LNCAP (cell line): ENCODE results near the gene IRF4.

Source experiments
- TF ChIP-seq, protein P1 (sequence below): fragments of 450-650 bp; IDR thresholded peaks from 2 replicates; pipeline ENCODE4 v1.5.1; 2017; ENCODE audit warnings: mild to moderate bottlenecking

The IRF4 gene

DNA sequence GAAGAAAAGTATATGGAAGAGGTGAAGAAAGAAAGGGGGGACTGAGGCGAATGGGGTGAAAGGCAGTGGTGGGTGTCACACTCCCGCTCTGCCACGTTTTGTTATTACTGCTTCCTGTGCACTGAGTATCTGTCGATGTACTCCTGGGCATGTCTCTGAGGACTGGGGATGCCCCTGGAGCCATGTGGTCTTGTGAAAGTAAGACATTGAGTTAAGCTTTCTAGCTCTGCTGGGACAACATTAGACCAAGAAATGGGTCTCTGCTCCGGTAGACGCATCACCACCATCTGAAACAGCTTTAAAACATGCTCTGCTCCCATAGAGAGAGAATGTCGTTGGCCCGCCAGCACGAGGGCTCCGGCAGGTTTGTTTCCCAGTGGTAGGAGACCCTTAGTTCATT, 40.0 kb downstream of the IRF4 start:
- TF ChIP-seq, protein P1, sequence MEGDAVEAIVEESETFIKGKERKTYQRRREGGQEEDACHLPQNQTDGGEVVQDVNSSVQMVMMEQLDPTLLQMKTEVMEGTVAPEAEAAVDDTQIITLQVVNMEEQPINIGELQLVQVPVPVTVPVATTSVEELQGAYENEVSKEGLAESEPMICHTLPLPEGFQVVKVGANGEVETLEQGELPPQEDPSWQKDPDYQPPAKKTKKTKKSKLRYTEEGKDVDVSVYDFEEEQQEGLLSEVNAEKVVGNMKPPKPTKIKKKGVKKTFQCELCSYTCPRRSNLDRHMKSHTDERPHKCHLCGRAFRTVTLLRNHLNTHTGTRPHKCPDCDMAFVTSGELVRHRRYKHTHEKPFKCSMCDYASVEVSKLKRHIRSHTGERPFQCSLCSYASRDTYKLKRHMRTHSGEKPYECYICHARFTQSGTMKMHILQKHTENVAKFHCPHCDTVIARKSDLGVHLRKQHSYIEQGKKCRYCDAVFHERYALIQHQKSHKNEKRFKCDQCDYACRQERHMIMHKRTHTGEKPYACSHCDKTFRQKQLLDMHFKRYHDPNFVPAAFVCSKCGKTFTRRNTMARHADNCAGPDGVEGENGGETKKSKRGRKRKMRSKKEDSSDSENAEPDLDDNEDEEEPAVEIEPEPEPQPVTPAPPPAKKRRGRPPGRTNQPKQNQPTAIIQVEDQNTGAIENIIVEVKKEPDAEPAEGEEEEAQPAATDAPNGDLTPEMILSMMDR = no peak

GRCh38 chr6:431986-432385, 40.4 kb downstream of the IRF4 start:
- TF ChIP-seq, protein P1 = no peak

DNA sequence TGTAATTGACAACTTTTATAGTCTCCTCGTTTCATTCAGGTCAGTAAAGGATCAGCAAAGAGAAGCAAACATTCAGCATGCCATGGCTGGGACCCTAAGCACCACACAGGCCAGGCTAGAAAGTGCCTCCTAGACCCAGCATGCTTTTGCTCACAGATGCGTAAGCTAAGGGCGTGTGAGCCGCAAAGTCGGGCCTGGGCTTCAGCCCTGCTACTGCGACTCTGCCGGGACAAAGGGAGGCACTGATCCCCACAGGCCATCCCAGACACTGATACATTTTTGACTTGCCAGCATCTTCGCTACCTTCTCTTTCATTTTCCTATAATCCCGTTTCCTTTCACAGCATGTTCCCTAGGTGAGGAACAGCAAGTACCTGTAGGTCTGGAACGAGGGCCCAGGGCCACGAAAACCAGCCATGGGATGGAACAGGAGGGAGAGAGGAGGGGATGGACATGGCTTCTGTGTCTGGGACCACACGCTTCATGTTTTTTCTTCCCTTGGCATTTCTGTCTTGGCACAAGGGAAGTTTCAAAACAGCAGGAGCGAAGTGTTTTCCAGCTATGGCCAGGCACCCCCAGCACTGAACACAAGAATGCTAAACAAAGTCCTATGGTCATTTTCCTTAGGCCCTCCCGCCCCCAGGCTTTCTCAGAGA, 42.6 kb downstream of the IRF4 start:
- TF ChIP-seq, protein P1 = no peak

DNA sequence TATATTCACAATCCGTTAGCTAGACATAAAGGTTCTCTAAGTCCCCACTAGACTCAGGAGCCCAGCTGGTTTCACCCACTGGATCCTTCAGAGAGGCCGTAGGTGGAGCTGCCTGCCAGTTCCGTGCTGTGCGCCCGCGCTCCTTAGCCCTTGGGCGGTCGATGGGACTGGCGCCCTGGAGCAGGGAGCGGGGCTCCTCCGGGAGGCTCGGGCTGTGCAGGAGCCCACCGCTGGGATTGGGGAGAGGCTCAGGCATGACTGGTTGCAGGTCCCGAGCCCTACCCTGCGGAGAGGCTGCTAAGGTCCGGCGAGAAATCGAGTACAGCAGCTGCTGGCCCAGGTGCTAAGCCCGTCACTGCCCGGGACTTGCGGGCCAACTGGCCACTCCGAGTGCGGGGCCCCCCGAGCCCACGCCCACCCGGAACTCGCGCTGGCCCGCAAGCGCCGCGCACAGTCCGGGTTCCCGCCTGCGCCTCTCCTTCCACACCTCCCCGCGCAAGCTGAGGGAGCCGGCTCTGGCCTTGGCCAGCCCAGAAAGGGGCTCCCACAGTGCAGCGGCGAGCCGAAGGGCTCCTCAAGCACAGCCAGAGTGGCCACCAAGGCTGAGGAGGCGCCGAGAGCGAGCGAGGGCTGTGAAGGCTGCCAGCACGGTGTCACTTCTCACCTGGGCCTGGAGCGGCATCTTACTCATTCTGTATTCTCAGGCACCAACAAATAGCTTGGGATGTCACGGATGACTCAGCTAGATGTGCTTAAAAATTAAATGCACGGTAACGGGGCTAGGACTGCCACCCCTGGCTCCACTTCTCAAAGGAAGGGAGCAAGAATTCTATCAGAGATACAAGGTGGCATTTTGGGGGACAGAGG, 44.1 kb downstream of the IRF4 start:
- TF ChIP-seq, protein P1 = no peak

DNA sequence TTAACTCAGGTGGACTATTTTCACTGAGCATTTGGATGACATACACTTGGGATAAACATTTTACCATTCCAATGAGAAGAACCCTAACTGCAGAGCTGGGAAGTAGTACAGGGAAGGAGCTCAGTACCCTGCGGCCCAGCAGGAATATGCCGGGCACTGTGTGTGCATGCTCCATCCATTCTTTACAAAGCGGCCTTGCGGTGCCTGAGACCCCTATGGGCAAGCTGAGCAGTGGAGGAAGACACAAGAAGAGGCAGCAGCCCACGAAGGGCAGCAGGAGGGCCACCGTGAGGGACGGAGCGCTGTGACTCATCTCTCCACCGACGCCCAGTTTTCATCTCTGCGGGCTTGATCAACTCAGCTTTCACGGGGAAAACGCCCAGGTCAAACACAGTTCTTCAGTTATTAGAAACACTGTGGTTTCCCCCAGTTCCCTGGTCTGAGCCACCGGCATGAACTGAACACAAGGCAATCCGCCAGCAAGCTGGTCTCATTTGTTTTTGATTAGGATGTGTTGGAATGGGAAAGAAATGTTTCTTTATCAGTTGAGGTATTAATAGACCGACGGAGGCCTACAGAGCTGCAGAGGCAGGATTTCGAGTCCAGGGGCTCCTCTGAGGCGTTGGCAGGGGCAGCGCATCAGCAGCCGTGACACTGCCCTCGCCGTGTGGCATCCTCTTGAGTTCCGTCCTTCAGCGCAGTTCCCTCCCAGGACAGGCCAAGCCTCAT, 44.9 kb downstream of the IRF4 start:
- TF ChIP-seq, protein P1 = no peak

DNA sequence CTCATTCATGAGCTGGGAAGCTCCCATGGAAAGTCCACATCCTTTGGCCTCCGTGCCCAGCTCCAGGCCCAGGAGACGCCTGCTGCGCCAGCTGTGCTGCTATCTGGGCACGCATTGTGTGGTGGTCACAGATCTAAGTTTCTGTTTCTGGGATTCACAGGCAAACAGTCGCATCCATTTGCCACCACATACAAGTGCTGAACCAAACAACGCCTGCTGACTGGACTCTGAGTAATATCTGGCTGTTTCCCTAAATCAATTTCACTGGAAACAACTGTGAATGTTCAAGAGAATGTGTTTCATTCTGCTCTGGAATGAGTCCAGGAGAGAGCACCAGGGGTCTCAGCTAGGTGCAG, 45.5 kb downstream of the IRF4 start:
- TF ChIP-seq, protein P1 = no peak

GRCh38 chr6:438634-439170, 47.1 kb downstream of the IRF4 start:
- TF ChIP-seq, protein P1 = no peak
